HepG2 (cell line): Measurements from ENCODE around the gene TMEM59. TPM values are rescaled to one million over a fixed set of nuclear protein-coding genes. Genes with fewer than 3 reads are reported as not detected.

Experiments
- ATF7 ChIP-seq, 2 experiments: fragments of 450-650 bp in 1 of 2; sonication (generic) in 1 of 2; formaldehyde crosslinking in 1 of 2; IDR thresholded peaks; 2 replicates each; pipeline versions ENCODE4 v1.4.0 to v1.6.1; 2016 to 2020; ENCODE audit warnings: antibody characterized with exemption in 1 of 2, mild to moderate bottlenecking in 1 of 2, missing genetic modification reagents in 1 of 2
- GATA4 ChIP-seq: sonication (generic); IDR thresholded peaks from 2 replicates; pipeline ENCODE4 v1.6.1; 2016; ENCODE audit warnings: antibody characterized with exemption, low read depth, borderline replicate concordance
- HINFP ChIP-seq: sonication (generic); formaldehyde crosslinking; IDR thresholded peaks from 2 replicates; pipeline ENCODE4 v1.4.0; 2020; ENCODE audit warnings: low read depth, mild to moderate bottlenecking, missing genetic modification reagents
- MED1 ChIP-seq: sonication (generic); formaldehyde crosslinking; IDR thresholded peaks from 2 replicates; pipeline ENCODE4 v1.4.0; 2020; ENCODE audit warnings: missing genetic modification reagents
- MXD4 ChIP-seq: IDR thresholded peaks from 2 replicates; pipeline ENCODE4 v1.6.1; 2016; ENCODE audit warnings: mild to moderate bottlenecking, missing biosample characterization, missing genetic modification reagents
- NFYB ChIP-seq: sonication (generic); formaldehyde crosslinking; IDR thresholded peaks from 2 replicates; pipeline ENCODE4 v1.4.0; 2020; ENCODE audit warnings: missing genetic modification reagents
- PBX2 ChIP-seq: IDR thresholded peaks from 2 replicates; pipeline ENCODE4 v1.6.1; 2016; ENCODE audit warnings: control low read depth
- PLSCR1 ChIP-seq: sonication (generic); formaldehyde crosslinking; IDR thresholded peaks from 2 replicates; pipeline ENCODE4 v1.5.0; 2020; ENCODE audit warnings: missing genetic modification reagents, mild to moderate bottlenecking, borderline replicate concordance
- RBM22 ChIP-seq: fragments of 200-400 bp; formaldehyde crosslinking; optimal IDR thresholded peaks from 2 replicates; pipeline ENCODE3; 2017; ENCODE audit warnings: mild to moderate bottlenecking, low read length, moderate library complexity
- TBL1XR1 ChIP-seq: fragments of 150-350 bp; IDR thresholded peaks from 2 replicates; pipeline ENCODE4 v1.6.1; 2014; ENCODE audit warnings: borderline replicate concordance, low read length; ENCODE audit not compliant: partially characterized antibody
- TCF7 ChIP-seq: sonication (generic); IDR thresholded peaks from 2 replicates; pipeline ENCODE4 v1.6.1; 2016; ENCODE audit warnings: antibody characterized with exemption, low read depth
- ZBTB1 ChIP-seq: sonication (generic); formaldehyde crosslinking; IDR thresholded peaks from 2 replicates; pipeline ENCODE4 v1.4.0; 2020; ENCODE audit warnings: missing genetic modification reagents, borderline replicate concordance
- ZNF350 ChIP-seq: sonication (generic); formaldehyde crosslinking; IDR thresholded peaks from 2 replicates; pipeline ENCODE4 v1.4.0; 2020; ENCODE audit warnings: mild to moderate bottlenecking, low read depth, missing genetic modification reagents, borderline replicate concordance
- ZNF383 ChIP-seq: sonication (generic); formaldehyde crosslinking; IDR thresholded peaks from 2 replicates; pipeline ENCODE4 v1.4.0; 2020; ENCODE audit warnings: missing genetic modification reagents, mild to moderate bottlenecking, borderline replicate concordance
- ZNF530 ChIP-seq: sonication (generic); formaldehyde crosslinking; IDR thresholded peaks from 2 replicates; pipeline ENCODE4 v1.5.0; 2020; ENCODE audit warnings: low read depth, mild to moderate bottlenecking, missing genetic modification reagents
- ZNF629 ChIP-seq: sonication (generic); formaldehyde crosslinking; conservative IDR thresholded peaks from 2 replicates; pipeline ENCODE4 v1.5.0; 2020; ENCODE audit warnings: missing genetic modification reagents
- polyA plus RNA-seq, 8 experiments: library from polyadenylated mRNA; depleted of rRNA in 3 of 8; stranded (reverse) in 7 of 8; unstranded in 1 of 8; fragments of >200 nt; fragmentation: Illumina TruSeq in 4 of 8; extraction: Trizol in 4 of 8; gene quantifications; 2 replicates each; pipeline versions ENCODE4 v1.2.1 to v1.2.3, GENCODE V29; 2011 to 2016; ENCODE audit warnings: low read depth in 4 of 8, missing spikeins in 1 of 8, mixed read lengths in 1 of 8; ENCODE audit not compliant: insufficient read depth in 1 of 8
- total RNA-seq, 5 experiments: library from RNA; depleted of rRNA; stranded (reverse); fragments of >200 nt; fragmentation: Illumina TruSeq; extraction: Trizol; gene quantifications; 2 replicates each; pipeline ENCODE4 v1.2.3, GENCODE V29; 2016; ENCODE audit warnings: low read depth in 1 of 5
- TF ChIP-seq, protein P1 (sequence below): IDR thresholded peaks from 2 replicates; pipeline ENCODE4 v1.6.1; 2018; ENCODE audit warnings: missing genetic modification reagents, mild to moderate bottlenecking, missing compliant biosample characterization
- TF ChIP-seq, protein P2 (sequence below): sonication (generic); formaldehyde crosslinking; IDR thresholded peaks from 2 replicates; pipeline ENCODE4 v1.4.0; 2020; ENCODE audit warnings: mild to moderate bottlenecking, missing genetic modification reagents, borderline replicate concordance

The TMEM59 gene
- total and polyA plus RNA-seq, 2 of the 13 experiments (the other 11 are each of a cell fraction or from before 2014, with no cell fraction given) = 147 to 363 TPM

DNA sequence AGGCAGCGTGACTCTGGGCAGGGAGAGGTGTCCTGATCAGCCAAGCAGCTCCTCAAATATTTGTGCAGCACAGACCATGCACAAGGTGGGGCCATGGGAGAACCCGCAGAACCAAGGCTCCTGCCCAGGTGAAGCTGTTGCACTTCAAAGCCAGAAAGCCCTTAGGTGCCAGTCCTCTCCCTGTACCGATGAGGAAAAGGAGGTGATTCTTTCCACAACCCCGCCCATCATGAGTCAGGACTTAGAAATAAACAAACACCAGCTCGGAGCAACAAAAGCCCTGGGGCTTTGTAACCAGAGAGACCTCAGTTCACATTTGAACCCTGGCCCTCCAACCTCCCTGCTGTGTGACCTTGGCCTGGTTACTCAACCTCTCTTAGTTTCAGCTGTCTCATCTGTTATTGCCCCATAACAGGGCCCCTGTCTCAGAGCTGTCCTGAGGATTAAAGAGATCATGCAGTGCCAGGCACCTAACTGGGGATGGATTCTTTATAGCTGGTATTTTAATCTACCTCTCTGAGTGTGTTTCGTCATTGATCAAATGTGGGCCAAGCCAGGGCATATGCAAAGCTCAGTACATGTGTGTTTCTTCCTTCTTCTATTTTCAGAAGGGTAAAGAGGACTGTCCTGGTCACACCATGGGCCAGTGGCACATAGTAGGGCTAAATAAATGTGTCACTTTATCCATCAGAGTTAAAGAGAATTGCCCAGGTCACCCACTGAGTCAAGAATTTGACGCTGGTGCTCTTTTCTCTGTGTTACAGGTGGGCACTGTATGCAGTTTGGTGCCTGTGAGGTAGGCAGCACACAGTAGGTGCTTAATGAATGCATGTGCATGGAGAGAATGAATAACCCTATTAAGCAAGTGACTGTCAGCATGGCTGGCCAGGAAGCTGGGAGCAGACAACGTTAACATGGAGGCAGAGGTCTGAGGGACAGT is 36.4 kb downstream of the TMEM59 start (continued):
- TF ChIP-seq HINFP (CRISPR knock-in tag) (0 out of 2 replicates have a peak, but pooled peaks have one; percentile 17), NFYB (CRISPR knock-in tag) (no peak), MXD4 (CRISPR knock-in tag) (no peak), GATA4 (peak; percentile 31; the same call in 1 of the 2 replicates), ZNF629 (CRISPR knock-in tag) (no peak), ZNF383 (CRISPR knock-in tag) (no peak), ATF7 (IDR thresholded peaks at IDR 0.05) (no peak), ATF7 (CRISPR knock-in tag; IDR thresholded peaks at IDR 0.05) (peak; percentile 26; the same call in 1 of the 2 replicates), RBM22 (no peak), ZNF530 (CRISPR knock-in tag) (no peak), TCF7 (peak; percentile 71), MED1 (peak; percentile 74), PLSCR1 (CRISPR knock-in tag) (no peak), TBL1XR1 (no peak), ZNF350 (CRISPR knock-in tag) (peak; percentile 53; the same call in 1 of the 2 replicates), ZBTB1 (no peak), PBX2 (CRISPR knock-in tag) (no peak)
- TF ChIP-seq, protein P1, sequence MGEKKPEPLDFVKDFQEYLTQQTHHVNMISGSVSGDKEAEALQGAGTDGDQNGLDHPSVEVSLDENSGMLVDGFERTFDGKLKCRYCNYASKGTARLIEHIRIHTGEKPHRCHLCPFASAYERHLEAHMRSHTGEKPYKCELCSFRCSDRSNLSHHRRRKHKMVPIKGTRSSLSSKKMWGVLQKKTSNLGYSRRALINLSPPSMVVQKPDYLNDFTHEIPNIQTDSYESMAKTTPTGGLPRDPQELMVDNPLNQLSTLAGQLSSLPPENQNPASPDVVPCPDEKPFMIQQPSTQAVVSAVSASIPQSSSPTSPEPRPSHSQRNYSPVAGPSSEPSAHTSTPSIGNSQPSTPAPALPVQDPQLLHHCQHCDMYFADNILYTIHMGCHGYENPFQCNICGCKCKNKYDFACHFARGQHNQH (CRISPR knock-in tag) = peak; percentile 81
- TF ChIP-seq, protein P2, sequence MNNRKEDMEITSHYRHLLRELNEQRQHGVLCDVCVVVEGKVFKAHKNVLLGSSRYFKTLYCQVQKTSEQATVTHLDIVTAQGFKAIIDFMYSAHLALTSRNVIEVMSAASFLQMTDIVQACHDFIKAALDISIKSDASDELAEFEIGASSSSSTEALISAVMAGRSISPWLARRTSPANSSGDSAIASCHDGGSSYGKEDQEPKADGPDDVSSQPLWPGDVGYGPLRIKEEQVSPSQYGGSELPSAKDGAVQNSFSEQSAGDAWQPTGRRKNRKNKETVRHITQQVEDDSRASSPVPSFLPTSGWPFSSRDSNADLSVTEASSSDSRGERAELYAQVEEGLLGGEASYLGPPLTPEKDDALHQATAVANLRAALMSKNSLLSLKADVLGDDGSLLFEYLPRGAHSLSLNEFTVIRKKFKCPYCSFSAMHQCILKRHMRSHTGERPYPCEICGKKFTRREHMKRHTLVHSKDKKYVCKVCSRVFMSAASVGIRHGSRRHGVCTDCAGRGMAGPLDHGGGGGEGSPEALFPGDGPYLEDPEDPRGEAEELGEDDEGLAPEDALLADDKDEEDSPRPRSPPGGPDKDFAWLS (CRISPR knock-in tag) = 0 out of 2 replicates have a peak, but pooled peaks have one; percentile 38
